Activated CD8-positive, alpha-beta memory T cell treated with anti-CD3 and anti-CD28 coated beads, Interleukin-2, amount 50 U/mL, for 4 hours (primary cell): Measurements from ENCODE around the gene ZNF792.
"Not testable (repeated sequence)": the region's sequence is repeated elsewhere in the genome, so short reads cannot be mapped to it uniquely, and the experiment has no call there.

ENCODE experiments used
- DNase-seq: peaks from one replicate; pipeline ENCODE4 v3.0.0-alpha.2; 2020

Gene ZNF792

GRCh38 chr19:34963573-34964406 is at the start of gene ZNF792:
Gene ZNF792 (minus strand): TSS chr19:34964229. CDS start chr19:34963662, 567 bp downstream.
- peak; percentile 51 for DNase-seq

GRCh38 chr19:35013041-35013819 is 49.2 kb upstream of the ZNF792 start:
- peak; percentile 85 for DNase-seq

- DNase-seq: no peak
Observed at GRCh38 chr19:35011737-35012682, 48.0 kb upstream of the ZNF792 start.

GRCh38 chr19:35011091-35011689 is 47.2 kb upstream of the ZNF792 start:
- DNase-seq: no peak

- DNase-seq: no peak
Observed at GRCh38 chr19:35009424-35010415, 45.7 kb upstream of the ZNF792 start.

GRCh38 chr19:35008891-35009341 is 44.9 kb upstream of the ZNF792 start:
- DNase-seq: no peak

GRCh38 chr19:35007427-35007826 is 43.4 kb upstream of the ZNF792 start:
- not testable (repeated sequence) for DNase-seq

- DNase-seq: no peak
Observed at GRCh38 chr19:35006999-35007365, 43.0 kb upstream of the ZNF792 start.

- DNase-seq: no peak
Observed at GRCh38 chr19:35006342-35006998, 42.4 kb upstream of the ZNF792 start.

- not testable (repeated sequence) for DNase-seq
Observed at GRCh38 chr19:35006007-35006341, 41.9 kb upstream of the ZNF792 start.

GRCh38 chr19:35005256-35005977 is 41.4 kb upstream of the ZNF792 start:
- DNase-seq: no peak

GRCh38 chr19:35004517-35005255 is 40.7 kb upstream of the ZNF792 start:
- DNase-seq: no peak

- no peak for DNase-seq
Observed at GRCh38 chr19:35002037-35002535, 38.1 kb upstream of the ZNF792 start.

GRCh38 chr19:35000647-35001501 is 36.8 kb upstream of the ZNF792 start:
- peak; percentile 56 for DNase-seq

- no peak for DNase-seq
Observed at GRCh38 chr19:35000338-35000646, 36.3 kb upstream of the ZNF792 start.

GRCh38 chr19:34999498-35000337 is 35.7 kb upstream of the ZNF792 start, which contains the start of gene GRAMD1A:
Gene GRAMD1A (plus strand): TSS chr19:35000323. CDS start chr19:35000479, 156 bp downstream.
- DNase-seq: peak; percentile 74
